HEK293 (cell line): ENCODE data around the gene UBA6.

Experiments
- CTCF ChIA-PET: fragments of 350-600 bp; formaldehyde crosslinking; extraction: SDS; loops from one replicate; lab custom pipeline; 2021; ENCODE audit warnings: antibody characterized with exemption; lab: Yijun Ruan, JAX
- POLR2A ChIA-PET: fragments of 300-600 bp; formaldehyde crosslinking; extraction: SDS; loops from one replicate; lab custom pipeline; 2020; ENCODE audit warnings: antibody characterized with exemption, inconsistent platforms; lab: Yijun Ruan, JAX
- H3K27ac ChIP-seq: fragments of 200-500 bp; sonication (Bioruptor generic); 2 replicates; pipeline ENCODE4 v1.5.1; 2014; ENCODE audit warnings: low read depth, low read length, control low read depth, inconsistent platforms; ENCODE audit errors: extremely low read depth
- H3K36me3 ChIP-seq, 2 experiments: fragments of 200-500 bp in 1 of 2; sonication (Bioruptor generic) in 1 of 2; 1 replicate in 1 of 2; 2 replicates in 1 of 2; pipeline ENCODE4 v1.5.1; 2014 to 2017; ENCODE audit warnings: inconsistent platforms in 2 of 2, low read length in 2 of 2; ENCODE audit not compliant: control insufficient read depth in 2 of 2, insufficient read depth in 1 of 2
- H3K4me1 ChIP-seq: fragments of 200-500 bp; sonication (Bioruptor generic); 2 replicates; pipeline ENCODE4 v1.5.1; 2014; ENCODE audit warnings: mild to moderate bottlenecking, low read length, inconsistent platforms; ENCODE audit not compliant: control insufficient read depth, insufficient read depth
- H3K4me3 ChIP-seq: 2 replicates; pipeline ENCODE4 v1.5.1; 2011; ENCODE audit warnings: low read depth, mild to moderate bottlenecking, control low read depth, low read length, moderate library complexity
- H3K9me3 ChIP-seq: fragments of 200-500 bp; sonication (Bioruptor generic); 2 replicates; pipeline ENCODE4 v1.5.1; 2014; ENCODE audit warnings: low read depth, low read length, inconsistent platforms; ENCODE audit not compliant: control insufficient read depth, insufficient read depth
- BCL11B ChIP-seq: fragments of 450-650 bp; formaldehyde crosslinking; IDR thresholded peaks from 2 replicates; pipeline ENCODE4 v1.5.1; 2016; ENCODE audit warnings: low read depth, missing biosample characterization, missing genetic modification characterization
- IKZF3 ChIP-seq: fragments of 450-650 bp; IDR thresholded peaks from 2 replicates; pipeline ENCODE4 v1.5.0; 2018; ENCODE audit warnings: missing biosample characterization, mild to moderate bottlenecking, missing genetic modification characterization, moderate library complexity
- PRDM1 ChIP-seq: fragments of 450-650 bp; formaldehyde crosslinking; IDR thresholded peaks from 2 replicates; pipeline ENCODE4; 2016; ENCODE audit warnings: missing biosample characterization, missing genetic modification characterization
- PRDM10 ChIP-seq: fragments of 450-650 bp; formaldehyde crosslinking; IDR thresholded peaks from 2 replicates; pipeline ENCODE4 v1.5.1; 2016; ENCODE audit warnings: missing biosample characterization, missing genetic modification characterization
- RBAK ChIP-seq: fragments of 450-650 bp; formaldehyde crosslinking; IDR thresholded peaks from 2 replicates; pipeline ENCODE4 v1.5.1; 2016; ENCODE audit warnings: missing biosample characterization, missing genetic modification characterization
- TCF7L2 ChIP-seq: IDR thresholded peaks from 2 replicates; pipeline ENCODE4 v1.6.1; 2011; ENCODE audit warnings: low read depth, mild to moderate bottlenecking, inconsistent platforms, low read length, moderate library complexity, borderline replicate concordance
- ZBTB6 ChIP-seq: fragments of 450-650 bp; formaldehyde crosslinking; IDR thresholded peaks from 2 replicates; pipeline ENCODE4 v1.5.1; 2017; ENCODE audit warnings: missing biosample characterization, missing genetic modification characterization
- ZNF366 ChIP-seq: fragments of 450-650 bp; formaldehyde crosslinking; conservative IDR thresholded peaks from 2 replicates; pipeline ENCODE4 v1.5.1; 2016; ENCODE audit warnings: missing biosample characterization, missing genetic modification characterization
- ZNF423 ChIP-seq: fragments of 450-650 bp; formaldehyde crosslinking; IDR thresholded peaks from 2 replicates; pipeline ENCODE4 v1.5.1; 2016; ENCODE audit warnings: missing biosample characterization, missing genetic modification characterization
- ZNF473 ChIP-seq: fragments of 450-650 bp; formaldehyde crosslinking; IDR thresholded peaks from 2 replicates; pipeline ENCODE4 v1.5.1; 2017; ENCODE audit warnings: missing biosample characterization, missing genetic modification characterization
- ZNF549 ChIP-seq: fragments of 450-650 bp; IDR thresholded peaks from 2 replicates; pipeline ENCODE4 v1.5.1; 2018; ENCODE audit warnings: missing biosample characterization, missing genetic modification characterization, mild to moderate bottlenecking, inconsistent platforms, moderate library complexity
- ZNF621 ChIP-seq: fragments of 450-650 bp; formaldehyde crosslinking; IDR thresholded peaks from 2 replicates; pipeline ENCODE4 v1.5.1; 2017; ENCODE audit warnings: missing biosample characterization, missing genetic modification characterization
- ZNF645 ChIP-seq: fragments of 450-650 bp; formaldehyde crosslinking; IDR thresholded peaks from 2 replicates; pipeline ENCODE4; 2016; ENCODE audit warnings: missing biosample characterization, missing genetic modification characterization
- ZNF704 ChIP-seq: fragments of 450-650 bp; formaldehyde crosslinking; IDR thresholded peaks from 2 replicates; pipeline ENCODE4 v1.5.1; 2016; ENCODE audit warnings: missing biosample characterization, missing genetic modification characterization
- ZSCAN30 ChIP-seq: fragments of 450-650 bp; IDR thresholded peaks from 2 replicates; pipeline ENCODE4 v1.5.1; 2018; ENCODE audit warnings: missing biosample characterization, mild to moderate bottlenecking, missing genetic modification characterization, moderate library complexity
- ZXDB ChIP-seq: fragments of 450-650 bp; formaldehyde crosslinking; IDR thresholded peaks from 2 replicates; pipeline ENCODE4 v1.5.1; 2016; ENCODE audit warnings: missing biosample characterization, missing genetic modification characterization
- TF ChIP-seq, protein P1 (sequence below): fragments of 450-650 bp; formaldehyde crosslinking; IDR thresholded peaks from 2 replicates; pipeline ENCODE4 v1.5.1; 2016; ENCODE audit warnings: missing biosample characterization, missing genetic modification characterization

The UBA6 gene

GRCh38 chr4:67700116-67700737 lies 728 bp downstream of the UBA6 start:
- Histone ChIP-seq H3K36me3 (peaks cover 0 to 8% of the 10 kb centered on the region in 2 experiments; a peak in 1 of 3 replicates), H3K27ac (peak overlapping the region; percentile 38; the same call in 1 of the 2 replicates), H3K4me3 (peak overlapping the region; percentile 80), H3K4me1 (no peaks in the 10 kb centered on the region), H3K9me3 (no peaks in the 10 kb centered on the region)
- POLR2A ChIA-PET = interaction anchor here (1.0 to 1.5 kb wide), 4 partner anchors 9 to 155 kb away, joined by 3 to 5 read pairs (median 3); partner anchors contain the start of gene CENPC
- CTCF ChIA-PET = no interaction called here
- TF ChIP-seq ZNF645 (tag by site-specific recombination) = no peak
- TF ChIP-seq ZSCAN30 (tag by site-specific recombination) = no peak
- no peak for TF ChIP-seq BCL11B (tag by site-specific recombination)
- no peak for TF ChIP-seq ZNF423 (tag by site-specific recombination)
- TF ChIP-seq, protein P1, sequence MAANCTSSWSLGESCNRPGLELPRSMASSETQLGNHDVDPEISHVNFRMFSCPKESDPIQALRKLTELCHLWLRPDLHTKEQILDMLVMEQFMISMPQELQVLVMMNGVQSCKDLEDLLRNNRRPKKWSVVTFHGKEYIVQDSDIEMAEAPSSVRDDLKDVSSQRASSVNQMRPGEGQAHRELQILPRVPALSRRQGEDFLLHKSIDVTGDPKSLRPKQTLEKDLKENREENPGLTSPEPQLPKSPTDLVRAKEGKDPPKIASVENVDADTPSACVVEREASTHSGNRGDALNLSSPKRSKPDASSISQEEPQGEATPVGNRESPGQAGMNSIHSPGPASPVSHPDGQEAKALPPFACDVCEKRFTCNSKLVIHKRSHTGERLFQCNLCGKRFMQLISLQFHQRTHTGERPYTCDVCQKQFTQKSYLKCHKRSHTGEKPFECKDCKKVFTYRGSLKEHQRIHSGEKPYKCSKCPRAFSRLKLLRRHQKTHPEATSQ = no peak
- no peak for TF ChIP-seq PRDM10 (tag by site-specific recombination)

GRCh38 chr4:67699603-67700002 lies 1.4 kb downstream of the UBA6 start:
- Histone ChIP-seq H3K9me3 (no peaks in the 10 kb centered on the region), H3K4me3 (no peak overlapping the region; the same call in 1 of the 2 replicates), H3K4me1 (no peaks in the 10 kb centered on the region), H3K36me3 (peaks cover 0 to 14% of the 10 kb centered on the region in 2 experiments; a peak in 1 of 3 replicates), H3K27ac (no peak overlapping the region)
- TF ChIP-seq ZNF704 (tag by site-specific recombination) (no peak), ZXDB (tag by site-specific recombination) (no peak), RBAK (tag by site-specific recombination) (no peak)
- CTCF ChIA-PET = interaction anchor here (0.5 to 0.7 kb wide), 2 partner anchors 45 to 154 kb away, joined by 3 to 5 read pairs; no protein-coding TSS in a partner anchor
- POLR2A ChIA-PET = no interaction called here

DNA sequence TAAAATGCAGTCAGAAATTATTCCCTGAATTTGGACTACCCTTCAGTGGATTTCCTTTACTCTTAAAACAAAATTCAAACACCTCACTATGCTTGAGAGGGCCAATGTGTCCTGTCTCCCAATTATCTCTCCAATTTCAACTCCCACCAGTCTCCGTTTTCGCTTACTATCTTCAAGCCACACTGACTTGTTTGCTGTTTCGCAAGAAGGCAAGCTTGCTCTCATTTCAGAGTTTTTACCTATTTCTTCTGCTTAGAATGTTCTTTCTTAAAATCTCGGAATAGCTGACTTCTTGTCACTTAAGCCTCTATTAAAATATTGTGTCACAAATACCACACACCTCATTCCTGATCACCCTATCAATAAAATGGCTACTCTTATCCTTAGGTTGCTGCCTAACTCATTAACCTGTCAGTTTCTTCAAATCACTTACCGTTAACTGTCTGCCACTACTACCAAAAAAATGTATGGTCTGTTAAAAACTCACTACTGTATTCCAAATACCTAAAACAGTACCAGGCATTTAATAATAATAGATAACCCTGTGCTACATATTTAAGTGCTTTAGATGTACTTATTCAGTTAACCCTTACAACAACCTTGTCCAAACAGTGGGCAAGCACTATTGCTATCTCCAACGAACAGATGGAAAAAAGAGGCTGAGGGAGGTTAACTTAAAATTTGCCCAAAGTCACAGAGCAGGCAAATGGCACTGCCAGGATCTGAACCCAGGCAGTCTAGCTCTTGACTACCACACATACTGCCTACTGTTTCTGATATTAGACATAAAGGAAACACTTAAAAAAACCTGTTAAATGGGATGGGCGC lies 2.9 kb downstream of the UBA6 start:
- H3K9me3 ChIP-seq = no peaks in the 10 kb centered on the region
- no peak for TF ChIP-seq IKZF3
- no peak for TF ChIP-seq ZNF473 (tag by site-specific recombination)
- TF ChIP-seq ZNF549 (tag by site-specific recombination) = 0 out of 2 replicates have a peak, but pooled peaks have one; percentile 12
- TF ChIP-seq ZNF704 (tag by site-specific recombination) = no peak
- no peak for TF ChIP-seq ZNF621 (tag by site-specific recombination)
- TF ChIP-seq PRDM1 (tag by site-specific recombination) = no peak
- TF ChIP-seq TCF7L2 = no peak
- TF ChIP-seq ZNF366 (tag by site-specific recombination) = no peak
- TF ChIP-seq ZBTB6 = no peak
- TF ChIP-seq, all 188 proteins: peak for 1
- H3K4me3 ChIP-seq = no peak overlapping the region
- POLR2A ChIA-PET = no interaction called here
- no peaks in the 10 kb centered on the region for H3K4me1 ChIP-seq
- H3K27ac ChIP-seq = no peak overlapping the region
- H3K36me3 ChIP-seq = peaks cover 0 to 14% of the 10 kb centered on the region in 2 experiments; a peak in 1 of 3 replicates
- CTCF ChIA-PET = no interaction called here
